Spleen (tissue), 7 donors: Measurements from ENCODE around the gene UBXN1.

ENCODE experiments used
- POLR2AphosphoS5 ChIP-seq, 3 donors: sonication (generic); formaldehyde crosslinking; IDR thresholded peaks; one replicate each; pipeline ENCODE4 v1.5.1; 2017; ENCODE audit warnings: antibody characterized with exemption in 3 of 3
- TF ChIP-seq, protein P1 (sequence below), 11 experiments: fragments of 200-600 bp in 7 of 11; fragments of 450-650 bp in 4 of 11; sonication (generic) in 4 of 11; IDR thresholded peaks in 8 of 11; conservative IDR thresholded peaks in 3 of 11; 1 replicate in 7 of 11; 2 replicates in 4 of 11; pipeline versions ENCODE4 v1.4.0 to v1.8.0; 2016 to 2021; ENCODE audit warnings: antibody characterized with exemption in 11 of 11, inconsistent platforms in 4 of 11, mild to moderate bottlenecking in 1 of 11
- donor health status: DM: no; HTN: no; CAD: no; lungs with moderate emphysema.
- donor health status: DM: no; HTN: no; CAD: no.
- donor health status: DM: no; HTN: no; CAD: no.

DNA sequence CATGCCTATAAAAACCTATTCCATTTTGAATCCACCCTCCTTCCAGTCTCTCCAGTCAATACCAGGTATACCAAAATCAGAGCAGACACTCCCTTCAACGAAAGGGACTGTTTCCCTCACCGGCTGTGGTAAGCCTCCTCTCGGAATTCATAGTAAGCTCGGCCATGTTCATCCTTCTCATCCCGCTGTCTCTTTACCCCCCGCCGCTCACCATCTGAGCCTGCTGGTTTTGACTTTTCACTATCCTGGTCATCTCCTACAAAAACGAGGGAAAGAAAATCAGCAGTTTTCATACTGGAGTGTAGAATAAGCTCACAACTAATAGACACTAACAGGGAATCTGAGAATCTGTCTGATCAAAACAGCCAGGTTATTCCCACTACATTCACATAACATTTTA is 45.3 kb upstream of the UBXN1 start:
- TF ChIP-seq POLR2AphosphoS5 (IDR thresholded peaks at IDR 0.05) = no peak
- TF ChIP-seq, protein P1, sequence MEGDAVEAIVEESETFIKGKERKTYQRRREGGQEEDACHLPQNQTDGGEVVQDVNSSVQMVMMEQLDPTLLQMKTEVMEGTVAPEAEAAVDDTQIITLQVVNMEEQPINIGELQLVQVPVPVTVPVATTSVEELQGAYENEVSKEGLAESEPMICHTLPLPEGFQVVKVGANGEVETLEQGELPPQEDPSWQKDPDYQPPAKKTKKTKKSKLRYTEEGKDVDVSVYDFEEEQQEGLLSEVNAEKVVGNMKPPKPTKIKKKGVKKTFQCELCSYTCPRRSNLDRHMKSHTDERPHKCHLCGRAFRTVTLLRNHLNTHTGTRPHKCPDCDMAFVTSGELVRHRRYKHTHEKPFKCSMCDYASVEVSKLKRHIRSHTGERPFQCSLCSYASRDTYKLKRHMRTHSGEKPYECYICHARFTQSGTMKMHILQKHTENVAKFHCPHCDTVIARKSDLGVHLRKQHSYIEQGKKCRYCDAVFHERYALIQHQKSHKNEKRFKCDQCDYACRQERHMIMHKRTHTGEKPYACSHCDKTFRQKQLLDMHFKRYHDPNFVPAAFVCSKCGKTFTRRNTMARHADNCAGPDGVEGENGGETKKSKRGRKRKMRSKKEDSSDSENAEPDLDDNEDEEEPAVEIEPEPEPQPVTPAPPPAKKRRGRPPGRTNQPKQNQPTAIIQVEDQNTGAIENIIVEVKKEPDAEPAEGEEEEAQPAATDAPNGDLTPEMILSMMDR (IDR thresholded peaks at IDR 0.05 in 8 of 11, conservative IDR thresholded peaks at IDR 0.05 in 3 of 11) = no peak
